Activated gamma-delta T cell treated with anti-CD3 and anti-CD28 coated beads, Interleukin-2, amount 50 U/mL, for 16 hours (primary cell): ENCODE measurements around the gene IGSF8.

Source experiments
- DNase-seq: peaks from one replicate; pipeline ENCODE4 v3.0.0-alpha.2; 2020; ENCODE audit warnings: low read depth

Gene IGSF8

GRCh38 chr1:160086456-160086892 lies 11.9 kb downstream of the IGSF8 start:
- DNase-seq: no peak

- DNase-seq: peak; percentile 63
These were observed 12.5 kb downstream of the IGSF8 start for GRCh38 chr1:160085686-160086455.

DNA sequence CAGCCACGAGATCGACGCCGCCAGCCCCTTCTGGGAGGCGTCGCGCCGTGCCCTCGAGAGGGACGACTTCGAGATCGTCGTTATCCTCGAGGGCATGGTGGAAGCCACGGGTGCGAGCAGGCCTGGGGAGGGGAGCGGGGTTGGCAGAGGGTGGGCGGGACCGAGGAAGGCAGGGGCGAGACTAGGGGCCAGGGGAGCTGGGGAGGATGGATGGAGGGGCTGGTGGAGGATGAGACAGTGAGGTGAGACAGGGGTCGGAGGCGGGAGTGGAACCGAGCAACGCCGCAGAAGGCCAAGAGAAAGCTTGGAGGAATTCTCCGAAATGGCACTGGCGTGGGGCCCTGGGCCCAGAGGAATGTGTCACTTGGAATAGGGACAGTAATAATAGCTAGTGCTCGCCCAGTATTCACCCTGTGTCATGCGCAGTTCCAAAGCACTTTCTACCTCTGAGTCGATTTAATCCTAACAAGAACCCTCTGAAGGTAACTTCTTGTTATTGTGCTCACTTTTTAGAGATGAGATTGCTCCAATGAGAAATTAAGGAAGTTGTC lies 13.6 kb downstream of the IGSF8 start:
- DNase-seq: no peak

- DNase-seq: peak; percentile 52
These were observed 14.2 kb downstream of the IGSF8 start for GRCh38 chr1:160083968-160084770.

GRCh38 chr1:160082926-160083325 lies 15.5 kb downstream of the IGSF8 start:
- no peak for DNase-seq

GRCh38 chr1:160082487-160082886 lies 15.9 kb downstream of the IGSF8 start:
- no peak for DNase-seq

DNA sequence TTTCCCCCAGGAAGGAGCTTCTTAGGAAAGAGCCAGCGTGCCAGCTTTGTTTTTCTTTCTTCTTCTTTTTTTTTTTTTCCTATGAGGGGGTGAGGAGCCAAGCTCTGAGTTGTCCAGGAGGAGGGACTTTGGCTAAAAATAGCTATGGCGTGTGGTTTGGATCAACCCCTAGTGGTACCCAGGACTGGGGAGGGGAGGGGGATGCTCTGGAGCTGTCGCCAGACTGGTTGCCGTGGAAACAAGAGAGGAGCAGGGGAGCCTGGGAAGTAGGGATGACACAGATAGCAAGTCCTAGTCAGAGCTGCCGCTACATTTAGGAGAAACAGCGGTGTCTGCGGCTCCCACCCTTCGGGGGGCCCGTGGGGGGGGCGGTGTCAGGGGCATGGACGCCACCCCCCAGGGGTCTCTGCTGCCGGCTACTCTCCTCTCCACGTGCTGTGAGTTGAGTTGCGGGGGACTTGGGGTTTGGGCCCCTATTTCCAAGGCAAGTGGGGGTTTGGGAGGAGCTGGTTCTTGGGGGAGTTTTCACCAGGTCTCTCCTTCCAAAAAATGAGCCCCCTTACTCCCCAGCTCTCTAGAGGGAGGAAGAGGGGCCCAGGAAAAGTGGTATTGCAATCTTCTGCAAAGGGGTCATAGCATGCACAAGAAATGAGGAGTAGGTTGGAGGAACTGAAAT lies 17.0 kb downstream of the IGSF8 start, which contains the start of gene KCNJ9:
TSS of gene KCNJ9 (plus strand) at position 278 of the 676 bp plus-strand sequence. CDS start 2,493 bp downstream, outside the sequence.
- no peak for DNase-seq

GRCh38 chr1:160080381-160081100 lies 17.9 kb downstream of the IGSF8 start:
- no peak for DNase-seq

DNA sequence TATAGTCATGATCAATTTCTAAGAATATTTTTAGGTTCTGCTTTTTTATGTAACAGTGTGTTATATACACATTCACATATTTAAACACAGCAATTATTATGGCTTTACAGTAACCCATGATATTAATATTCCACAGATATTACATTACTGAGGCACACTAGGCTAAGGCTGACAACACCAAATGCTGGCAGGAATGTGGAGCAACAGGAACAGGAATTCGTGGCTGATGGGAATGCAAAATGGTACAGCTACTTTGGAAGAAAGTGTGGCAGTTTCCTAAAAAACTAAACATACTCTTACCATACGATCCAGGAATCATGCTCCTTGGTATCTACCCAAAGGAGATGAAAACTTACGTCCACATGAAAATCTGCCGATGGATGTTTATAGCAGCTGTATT lies 19.0 kb downstream of the IGSF8 start:
- DNase-seq: no peak

DNA sequence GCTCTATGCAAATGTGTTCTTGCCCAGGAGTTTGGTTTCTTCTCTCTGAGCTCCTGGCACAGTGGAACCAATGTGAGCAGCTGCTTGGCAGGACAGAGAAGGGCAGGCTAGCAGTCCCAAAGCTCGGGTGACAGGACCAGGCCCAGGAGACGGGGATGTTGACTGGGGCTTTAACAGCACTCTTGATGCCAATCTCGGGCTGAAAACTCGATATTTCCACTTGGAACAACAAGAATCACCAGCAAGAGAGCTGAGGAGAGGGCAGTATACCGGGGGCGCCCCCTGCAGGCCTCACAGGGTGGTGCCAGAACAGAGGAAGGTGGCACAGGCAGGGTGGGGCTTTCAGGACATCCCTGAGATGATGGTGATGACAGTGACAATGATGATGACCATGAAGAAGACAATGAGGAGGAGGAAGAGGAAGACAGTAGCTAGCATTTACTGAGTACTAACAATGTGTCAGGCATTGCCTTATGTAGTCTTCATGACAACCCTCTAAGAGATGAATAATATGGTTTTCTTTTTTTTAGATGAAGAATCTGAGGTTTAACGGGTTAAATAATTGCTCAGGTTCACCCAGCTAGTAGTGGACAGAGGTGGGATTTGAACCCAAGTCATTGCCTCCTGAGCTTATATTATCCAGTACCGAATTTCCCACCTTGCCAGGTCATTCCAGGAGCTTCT lies 19.8 kb downstream of the IGSF8 start:
- peak; percentile 40 for DNase-seq

DNA sequence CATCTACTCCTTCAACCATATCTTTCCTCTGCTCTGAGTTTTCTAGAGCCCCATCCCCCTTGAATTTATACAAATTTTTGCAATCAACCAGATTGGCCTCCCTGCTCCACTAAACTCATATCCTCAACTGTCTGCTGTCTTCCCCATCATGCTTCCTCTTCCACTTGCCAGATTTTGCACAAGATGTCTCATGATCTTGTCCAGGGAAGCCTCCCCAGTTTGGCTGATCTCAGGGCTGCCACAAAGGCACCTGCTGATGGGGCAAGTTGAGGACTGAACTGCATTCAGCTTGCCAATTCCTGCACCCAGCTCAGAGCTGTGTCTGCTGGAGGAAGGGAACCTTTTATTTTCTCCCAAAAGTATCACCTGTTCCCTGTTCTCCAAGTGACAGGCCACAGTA lies 20.9 kb downstream of the IGSF8 start:
- no peak for DNase-seq

DNA sequence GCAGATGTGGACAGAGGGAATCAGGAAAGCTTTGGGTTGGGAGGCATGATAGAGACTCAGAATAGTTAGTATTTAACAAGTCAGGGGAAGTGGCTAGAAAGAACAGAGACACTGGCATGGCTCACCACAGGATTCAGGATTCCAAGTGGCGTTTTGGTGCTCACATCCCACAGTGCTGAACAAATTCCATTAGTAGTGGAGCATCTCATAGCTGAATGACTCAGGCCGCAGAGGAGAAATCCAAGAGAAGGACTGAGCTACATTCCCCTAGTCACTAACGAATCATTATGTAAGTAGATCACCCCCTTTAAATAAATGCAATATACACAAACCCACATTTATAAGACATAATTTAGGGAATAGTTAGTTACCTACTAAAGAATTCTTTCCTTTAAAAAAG lies 22.1 kb downstream of the IGSF8 start:
- no peak for DNase-seq

- no peak for DNase-seq
These were observed 22.6 kb downstream of the IGSF8 start for GRCh38 chr1:160075836-160076235.

GRCh38 chr1:160074865-160075264 lies 23.6 kb downstream of the IGSF8 start:
- DNase-seq: no peak

- DNase-seq: no peak
These were observed 27.1 kb downstream of the IGSF8 start for GRCh38 chr1:160071289-160071688.

- peak; percentile 64 for DNase-seq
These were observed 27.9 kb downstream of the IGSF8 start for GRCh38 chr1:160070243-160071163.

GRCh38 chr1:160069460-160070231 lies 28.8 kb downstream of the IGSF8 start, which contains the start of gene KCNJ10:
KCNJ10 (minus strand) TSS chr1:160070160; CDS start chr1:160042532, 27,628 bp downstream.
- DNase-seq: no peak

GRCh38 chr1:160068225-160068624 lies 30.2 kb downstream of the IGSF8 start:
- no peak for DNase-seq
